Dermis microvascular lymphatic vessel endothelial cell (primary cell): ENCODE results near the gene PCBP1. TPM values are rescaled to one million over a fixed set of nuclear protein-coding genes. Genes with fewer than 3 reads are reported as not detected.
"Not testable (repeated sequence)": the region's sequence is repeated elsewhere in the genome, so short reads cannot be mapped to it uniquely, and the experiment has no call there.

Experiments used
- DNase-seq, 2 donors: peaks; one replicate each; pipeline versions ENCODE4 v3.0.0 to v3.0.0-alpha.2; 2010; ENCODE audit warnings: low read depth in 2 of 2
- total RNA-seq: library from RNA; depleted of rRNA; stranded (reverse); fragments of >200 nt; gene quantifications from 2 replicates; pipeline ENCODE4 v1.2.1, GENCODE V29; 2014

PCBP1 gene
- total RNA-seq, 1 donor from 2014 or later, result 35.3 TPM

DNA sequence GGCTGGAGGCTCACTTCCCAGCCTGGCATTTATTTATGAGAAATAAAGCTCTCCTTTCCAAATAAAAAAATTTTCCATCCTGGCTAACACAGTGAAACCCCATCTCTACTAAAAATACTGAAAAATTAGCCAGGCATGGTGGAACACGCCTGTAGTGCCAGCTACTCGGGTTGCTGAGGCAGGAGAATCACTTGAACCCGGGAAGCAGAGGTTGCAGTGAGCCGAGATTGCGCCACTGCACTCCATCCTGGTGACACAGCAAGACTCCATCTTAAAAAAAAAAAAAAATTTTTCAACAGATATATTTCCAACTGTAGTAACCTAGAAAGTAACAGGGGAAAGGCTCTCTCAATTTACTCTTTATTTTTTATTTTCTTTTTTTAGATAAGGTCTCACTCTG lies 6.1 kb upstream of the PCBP1 start:
- no peak for DNase-seq

DNA sequence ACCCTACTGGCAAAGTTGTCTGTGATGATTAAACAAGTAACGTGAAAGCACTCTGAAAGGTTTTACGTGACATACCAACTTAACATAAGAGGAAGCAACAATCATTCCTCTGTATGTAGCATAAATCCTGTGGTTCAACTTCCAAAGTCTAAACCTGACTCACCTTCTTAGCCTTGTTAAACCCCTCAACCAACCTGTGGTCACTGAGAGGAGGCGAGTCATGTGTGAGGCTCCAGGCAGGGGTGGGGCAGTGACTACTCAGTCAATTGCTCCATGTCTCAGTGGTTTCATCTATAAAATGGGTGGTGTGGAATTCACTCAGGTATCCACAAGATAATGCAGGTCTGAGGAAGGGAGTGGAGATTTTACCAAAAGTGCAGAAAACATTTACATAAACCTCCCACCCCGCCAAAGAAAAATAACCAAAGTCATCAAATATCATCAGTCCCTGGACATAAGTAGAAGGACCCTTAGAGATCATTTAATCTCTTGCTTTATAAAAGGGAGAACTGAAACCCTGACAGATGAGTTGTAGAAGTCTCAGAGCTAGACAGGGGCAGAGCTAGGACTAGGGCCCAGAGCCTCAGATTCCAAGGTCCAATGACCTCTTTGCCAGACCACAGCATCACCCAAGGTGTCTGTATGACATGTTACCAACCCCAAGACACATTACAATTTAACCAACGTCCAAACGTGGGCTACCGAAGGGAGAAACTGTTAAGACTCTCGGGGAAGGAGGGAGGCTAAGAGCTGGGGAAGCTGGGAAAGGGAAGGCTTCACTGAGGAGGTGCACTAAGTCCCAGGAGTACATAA lies 3.7 kb upstream of the PCBP1 start:
- DNase-seq, result no peak

DNA sequence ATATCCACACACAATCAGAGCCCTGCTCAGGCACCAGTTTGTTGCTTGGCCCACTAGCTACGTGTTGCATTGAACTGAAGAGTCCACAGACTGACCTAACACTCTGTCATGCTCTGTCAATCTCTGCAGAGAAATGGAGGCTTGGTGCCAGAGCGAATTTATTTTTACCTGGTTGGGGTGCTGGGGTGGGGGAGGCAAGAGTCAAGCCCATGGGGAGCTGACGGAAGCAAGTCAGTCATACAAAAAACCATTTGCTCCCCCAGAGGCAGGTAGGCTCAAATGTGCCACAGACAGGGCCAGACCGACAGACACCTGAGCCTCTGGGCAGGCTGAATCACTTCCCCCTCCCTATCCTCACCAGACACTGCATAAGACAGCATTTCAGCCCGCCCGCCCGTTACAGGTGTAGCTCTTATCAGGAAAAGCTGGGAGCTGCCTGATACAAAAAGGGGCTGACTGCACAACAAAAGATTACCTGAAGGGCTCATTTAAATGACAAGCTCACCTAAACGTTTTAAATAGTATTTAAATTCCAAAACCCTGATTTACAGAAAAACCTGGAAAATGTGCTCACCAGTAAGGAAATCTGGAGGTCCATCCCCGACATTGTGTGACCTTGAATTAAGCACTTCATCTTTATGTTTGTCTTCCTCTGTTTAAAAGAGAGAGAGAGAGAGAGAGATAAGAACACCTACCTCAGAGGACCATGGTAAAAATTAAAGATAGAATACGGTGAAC lies 2.1 kb upstream of the PCBP1 start:
- DNase-seq, result peak in 1 of 2 donors; percentile 13

DNA sequence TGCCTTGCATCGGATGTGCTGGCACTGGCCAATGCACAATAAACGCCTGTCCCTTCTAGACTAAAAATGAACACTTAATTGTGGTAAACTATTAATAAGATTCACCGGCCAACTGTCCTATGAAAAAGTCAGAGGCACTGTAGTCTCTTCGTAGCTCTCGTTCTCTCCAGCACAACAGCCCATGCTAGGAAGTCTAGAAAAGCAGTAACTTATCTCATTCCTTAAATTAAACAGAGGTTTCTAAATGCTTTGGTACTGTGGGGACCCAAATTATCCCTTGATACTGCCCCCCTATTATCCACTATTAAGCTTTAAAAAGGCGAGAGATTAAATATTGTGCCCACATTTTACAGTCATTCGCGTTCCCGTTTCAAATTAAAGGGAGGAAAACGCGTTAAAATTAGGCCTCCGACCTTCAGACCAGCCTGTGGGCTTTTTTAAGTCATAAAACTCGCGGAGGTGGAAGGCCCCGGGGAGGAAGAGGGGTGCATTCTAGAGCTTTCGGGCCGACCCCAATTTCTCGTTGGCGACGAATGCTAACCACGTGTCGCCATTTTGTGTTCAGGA lies 1.5 kb upstream of the PCBP1 start:
- DNase-seq, result peak in 1 of 2 donors; percentile 15

DNA sequence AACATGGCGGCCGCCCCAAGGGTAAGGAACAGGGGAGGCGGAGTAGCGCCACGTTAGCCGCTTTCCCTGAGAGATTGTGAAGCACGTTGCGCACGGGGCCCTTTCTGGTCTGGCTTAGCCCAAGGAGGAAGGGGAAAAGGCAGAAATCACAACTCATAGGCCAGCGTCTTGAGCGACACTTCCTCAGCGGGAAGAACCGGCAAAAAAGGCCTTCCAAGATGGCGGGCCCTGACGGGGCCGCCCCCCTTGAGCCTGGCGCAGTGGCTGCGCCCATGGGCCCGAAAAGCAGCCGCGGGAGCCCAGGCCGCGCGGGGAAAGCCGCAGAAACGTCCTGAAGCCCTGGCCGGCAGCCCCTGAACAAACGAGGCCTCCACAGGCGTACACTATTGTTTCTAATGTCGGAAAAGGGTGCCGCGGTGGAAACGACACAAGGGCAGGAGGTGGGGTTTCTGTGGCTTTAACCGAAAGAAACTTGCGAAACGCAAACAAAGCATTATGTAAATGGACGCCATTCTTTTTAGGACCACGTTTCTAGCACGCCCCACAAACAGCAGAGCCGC lies 919 bp upstream of the PCBP1 start:
- peak; percentile 81 to 93 for DNase-seq

DNA sequence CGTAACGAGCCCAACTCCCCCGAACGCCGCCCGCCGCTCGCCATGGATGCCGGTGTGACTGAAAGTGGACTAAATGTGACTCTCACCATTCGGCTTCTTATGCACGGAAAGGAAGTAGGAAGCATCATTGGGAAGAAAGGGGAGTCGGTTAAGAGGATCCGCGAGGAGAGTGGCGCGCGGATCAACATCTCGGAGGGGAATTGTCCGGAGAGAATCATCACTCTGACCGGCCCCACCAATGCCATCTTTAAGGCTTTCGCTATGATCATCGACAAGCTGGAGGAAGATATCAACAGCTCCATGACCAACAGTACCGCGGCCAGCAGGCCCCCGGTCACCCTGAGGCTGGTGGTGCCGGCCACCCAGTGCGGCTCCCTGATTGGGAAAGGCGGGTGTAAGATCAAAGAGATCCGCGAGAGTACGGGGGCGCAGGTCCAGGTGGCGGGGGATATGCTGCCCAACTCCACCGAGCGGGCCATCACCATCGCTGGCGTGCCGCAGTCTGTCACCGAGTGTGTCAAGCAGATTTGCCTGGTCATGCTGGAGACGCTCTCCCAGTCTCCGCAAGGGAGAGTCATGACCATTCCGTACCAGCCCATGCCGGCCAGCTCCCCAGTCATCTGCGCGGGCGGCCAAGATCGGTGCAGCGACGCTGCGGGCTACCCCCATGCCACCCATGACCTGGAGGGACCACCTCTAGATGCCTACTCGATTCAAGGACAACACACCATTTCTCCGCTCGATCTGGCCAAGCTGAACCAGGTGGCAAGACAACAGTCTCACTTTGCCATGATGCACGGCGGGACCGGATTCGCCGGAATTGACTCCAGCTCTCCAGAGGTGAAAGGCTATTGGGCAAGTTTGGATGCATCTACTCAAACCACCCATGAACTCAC lies 673 bp downstream of the PCBP1 start:
- DNase-seq, result peak in 1 of 2 donors; percentile 61

DNA sequence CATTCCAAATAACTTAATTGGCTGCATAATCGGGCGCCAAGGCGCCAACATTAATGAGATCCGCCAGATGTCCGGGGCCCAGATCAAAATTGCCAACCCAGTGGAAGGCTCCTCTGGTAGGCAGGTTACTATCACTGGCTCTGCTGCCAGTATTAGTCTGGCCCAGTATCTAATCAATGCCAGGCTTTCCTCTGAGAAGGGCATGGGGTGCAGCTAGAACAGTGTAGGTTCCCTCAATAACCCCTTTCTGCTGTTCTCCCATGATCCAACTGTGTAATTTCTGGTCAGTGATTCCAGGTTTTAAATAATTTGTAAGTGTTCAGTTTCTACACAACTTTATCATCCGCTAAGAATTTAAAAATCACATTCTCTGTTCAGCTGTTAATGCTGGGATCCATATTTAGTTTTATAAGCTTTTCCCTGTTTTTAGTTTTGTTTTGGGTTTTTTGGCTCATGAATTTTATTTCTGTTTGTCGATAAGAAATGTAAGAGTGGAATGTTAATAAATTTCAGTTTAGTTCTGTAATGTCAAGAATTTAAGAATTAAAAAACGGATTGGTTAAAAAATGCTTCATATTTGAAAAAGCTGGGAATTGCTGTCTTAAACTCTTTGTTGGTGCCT lies 1.4 kb downstream of the PCBP1 start:
- no peak for DNase-seq

DNA sequence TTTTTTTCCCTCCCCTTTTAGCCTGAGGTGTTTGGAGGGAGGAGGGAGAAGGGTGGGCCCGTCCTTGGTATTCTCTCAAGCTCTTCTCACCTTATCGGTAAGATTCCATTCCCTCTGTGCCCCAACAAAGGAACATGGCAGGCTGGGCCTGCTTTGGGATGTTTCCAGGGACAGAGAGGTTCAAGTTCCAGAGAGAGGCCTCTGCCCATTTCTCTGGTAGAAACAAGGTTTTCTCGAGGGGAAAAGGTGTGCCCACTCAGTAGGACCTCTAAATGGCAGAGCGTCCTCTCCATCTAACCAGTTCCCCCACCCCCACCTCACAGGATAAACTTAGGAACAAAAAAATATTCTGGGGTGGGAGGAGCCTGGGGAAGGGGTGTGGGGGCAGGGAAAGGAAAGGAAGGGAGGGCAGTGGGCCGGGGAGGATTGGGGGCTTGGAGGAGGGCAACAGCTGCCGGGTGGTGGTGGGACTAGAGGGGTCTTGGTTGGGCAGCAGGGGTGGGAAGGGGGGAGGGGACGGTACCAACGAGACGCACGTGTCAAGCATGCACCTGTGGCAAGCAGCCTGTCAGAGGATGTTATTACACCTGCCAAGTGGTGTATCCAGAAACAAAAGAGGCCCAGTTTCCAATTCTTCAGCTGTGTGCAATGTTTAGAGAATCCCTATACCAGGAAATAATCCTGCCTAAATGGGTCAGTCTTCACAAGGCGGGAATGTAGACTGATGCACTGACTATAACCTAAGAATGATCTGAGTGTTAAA lies 2.1 kb downstream of the PCBP1 start:
- peak in 1 of 2 donors; percentile 59 for DNase-seq

DNA sequence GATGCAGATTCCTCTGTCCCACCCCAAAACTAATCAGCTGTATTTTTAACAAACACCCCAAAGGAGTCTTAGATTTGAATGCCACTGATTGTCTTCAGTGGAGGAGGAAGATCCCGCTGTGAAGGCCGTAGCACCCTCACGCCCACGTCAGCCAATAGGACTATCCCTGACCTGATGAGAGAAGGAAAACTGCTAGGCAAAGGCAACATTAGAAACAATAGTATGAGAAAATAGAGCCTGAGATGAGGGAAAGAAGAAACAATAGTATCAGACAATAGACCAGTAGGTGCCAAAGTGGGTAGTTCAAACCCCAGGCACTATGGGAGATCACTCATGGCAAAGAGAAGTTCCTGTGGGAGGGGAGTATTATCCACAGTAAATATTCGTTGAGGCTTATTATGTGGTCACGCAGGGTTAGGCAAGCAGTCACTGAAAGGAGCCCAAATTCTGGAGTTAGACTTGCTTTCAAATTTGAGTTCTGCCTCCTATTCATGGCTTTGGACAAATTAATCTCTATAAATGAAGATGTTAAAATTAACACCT lies 2.8 kb downstream of the PCBP1 start:
- DNase-seq, result peak; percentile 49 to 80

DNA sequence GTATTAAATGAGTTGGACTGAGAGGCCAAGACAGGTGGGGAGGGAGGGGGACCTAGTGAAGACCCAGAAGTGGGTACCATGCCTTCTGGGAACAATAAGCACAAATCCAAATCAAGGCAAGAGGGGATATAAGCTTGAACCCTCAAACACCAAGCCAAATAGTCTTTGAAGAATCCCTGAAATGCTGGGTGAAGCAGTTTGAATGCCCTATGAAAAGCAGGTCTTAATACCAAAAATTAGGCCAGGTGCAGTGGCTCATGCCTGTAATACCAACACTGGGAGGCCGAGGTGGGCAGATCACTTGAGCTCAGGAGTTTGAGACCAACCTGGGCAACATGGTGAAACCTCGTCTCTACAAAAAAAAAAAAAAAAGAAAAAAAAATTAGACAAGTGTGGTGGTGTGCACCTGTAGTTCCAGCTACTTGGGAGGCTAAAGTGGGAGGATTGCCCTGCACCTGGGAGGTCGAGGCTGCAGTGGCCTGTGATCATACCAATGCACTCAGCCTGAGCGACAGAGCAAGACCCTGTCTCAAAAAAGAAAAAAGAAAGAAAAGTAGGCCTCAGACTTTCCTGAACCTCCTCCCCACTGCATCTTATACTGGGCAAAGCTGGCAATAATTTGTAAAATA lies 3.5 kb downstream of the PCBP1 start:
- DNase-seq, result no peak

DNA sequence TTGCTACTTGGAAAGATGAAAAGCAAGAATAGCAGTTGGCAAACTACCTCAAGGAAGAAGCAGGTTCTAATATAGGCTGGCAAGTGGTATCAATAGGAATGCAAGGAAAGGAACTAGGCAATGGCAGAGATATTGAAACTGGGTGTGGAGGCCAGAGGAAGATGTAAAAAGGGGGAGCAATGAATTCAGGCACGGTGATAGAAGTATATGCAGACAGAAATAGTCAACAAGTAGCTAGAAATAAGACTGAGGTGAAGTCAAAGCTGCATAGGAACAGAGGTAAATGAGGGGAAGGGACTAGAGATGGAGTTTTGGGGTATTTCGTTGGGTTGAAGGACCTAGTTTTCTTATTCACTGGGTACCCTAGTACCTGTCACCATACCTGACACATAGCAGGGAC lies 4.1 kb downstream of the PCBP1 start:
- DNase-seq, result no peak

DNA sequence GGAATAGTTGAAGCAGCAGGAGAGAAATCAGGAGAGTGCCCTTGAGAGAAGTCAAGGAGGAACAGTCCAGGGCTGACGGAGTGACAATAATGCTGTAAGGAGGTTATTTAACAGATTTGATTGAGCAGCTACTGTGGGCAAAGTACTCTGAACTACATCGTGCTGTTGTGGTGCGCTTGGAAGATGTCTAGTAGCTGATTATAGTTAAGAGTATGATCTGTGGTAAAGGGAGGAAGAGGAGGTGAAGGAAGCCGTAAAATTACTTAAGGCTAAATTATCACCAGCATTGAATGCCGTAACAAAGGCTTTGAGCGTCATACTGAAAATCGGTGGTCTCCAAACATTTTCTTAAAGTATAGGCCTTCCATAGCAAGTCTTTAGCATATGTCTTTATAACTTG lies 4.5 kb downstream of the PCBP1 start:
- DNase-seq, result no peak

DNA sequence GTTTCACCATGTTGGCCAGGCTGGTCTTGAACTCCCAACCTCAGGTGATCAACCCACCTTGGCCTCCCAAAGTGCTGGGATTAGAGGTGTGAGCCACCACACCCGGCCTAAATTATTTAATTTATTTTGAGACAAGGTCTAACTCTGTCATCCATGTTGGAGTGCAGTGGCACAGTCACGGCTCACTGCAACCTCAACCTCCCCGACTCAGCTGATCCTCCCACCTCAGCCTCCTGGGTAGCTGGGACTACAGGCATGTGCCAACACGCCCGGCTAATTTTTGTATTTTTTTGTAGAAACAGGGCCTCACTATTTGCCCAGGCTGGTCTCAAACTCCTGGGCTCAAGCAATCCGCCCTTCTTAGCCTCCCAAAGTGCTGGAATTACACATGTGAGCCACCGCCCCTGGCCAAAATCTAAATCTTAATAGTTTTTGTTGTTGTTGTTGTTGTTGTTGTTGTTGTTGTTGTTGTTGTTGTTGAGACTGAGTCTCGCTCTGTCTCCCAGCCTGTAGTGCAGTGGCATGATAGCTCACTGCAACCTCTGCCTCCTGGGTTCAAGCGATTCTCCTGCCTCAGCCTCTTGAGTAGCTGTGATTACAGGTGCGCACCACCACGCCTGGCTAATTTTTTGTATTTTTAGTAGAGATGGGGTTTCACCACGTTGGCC lies 5.4 kb downstream of the PCBP1 start:
- DNase-seq, result not testable (repeated sequence)

DNA sequence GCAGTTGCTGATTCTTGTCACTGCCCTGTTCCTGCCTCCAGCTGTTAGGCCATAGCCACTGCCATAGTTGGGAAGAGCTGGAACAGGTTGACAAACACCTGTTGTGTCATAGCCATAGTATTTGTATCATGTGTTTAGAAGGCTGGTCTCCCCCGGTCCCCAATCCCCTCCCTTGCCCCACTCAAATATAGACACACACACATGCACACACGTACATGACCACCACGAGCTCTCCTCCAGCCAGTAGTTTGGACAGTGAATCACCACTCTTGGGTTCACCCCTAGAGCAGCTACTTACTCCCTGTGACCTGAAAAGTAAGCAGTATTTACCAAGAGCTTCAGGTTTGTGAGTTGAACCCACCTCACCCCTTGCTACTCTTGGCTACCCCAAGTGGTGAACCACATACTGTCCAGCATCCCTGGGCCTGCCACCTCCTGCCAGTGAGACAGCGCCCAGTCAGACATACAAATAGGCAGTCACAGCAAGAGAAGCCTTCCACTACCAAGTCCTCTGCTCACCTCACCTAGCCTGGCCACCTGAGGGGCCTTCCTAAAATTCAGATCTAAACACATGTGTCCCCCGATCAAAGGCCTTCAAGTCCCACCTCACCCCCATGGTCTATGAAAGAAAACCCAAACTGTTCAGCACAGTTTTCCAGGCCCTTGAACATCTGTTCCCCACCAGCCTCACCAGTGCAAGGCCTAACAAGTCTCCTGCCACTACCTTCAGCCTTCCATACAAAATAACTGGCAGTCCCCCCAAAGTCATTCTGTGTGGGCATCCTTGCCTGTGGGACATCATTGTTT lies 7.1 kb downstream of the PCBP1 start:
- DNase-seq, result no peak

DNA sequence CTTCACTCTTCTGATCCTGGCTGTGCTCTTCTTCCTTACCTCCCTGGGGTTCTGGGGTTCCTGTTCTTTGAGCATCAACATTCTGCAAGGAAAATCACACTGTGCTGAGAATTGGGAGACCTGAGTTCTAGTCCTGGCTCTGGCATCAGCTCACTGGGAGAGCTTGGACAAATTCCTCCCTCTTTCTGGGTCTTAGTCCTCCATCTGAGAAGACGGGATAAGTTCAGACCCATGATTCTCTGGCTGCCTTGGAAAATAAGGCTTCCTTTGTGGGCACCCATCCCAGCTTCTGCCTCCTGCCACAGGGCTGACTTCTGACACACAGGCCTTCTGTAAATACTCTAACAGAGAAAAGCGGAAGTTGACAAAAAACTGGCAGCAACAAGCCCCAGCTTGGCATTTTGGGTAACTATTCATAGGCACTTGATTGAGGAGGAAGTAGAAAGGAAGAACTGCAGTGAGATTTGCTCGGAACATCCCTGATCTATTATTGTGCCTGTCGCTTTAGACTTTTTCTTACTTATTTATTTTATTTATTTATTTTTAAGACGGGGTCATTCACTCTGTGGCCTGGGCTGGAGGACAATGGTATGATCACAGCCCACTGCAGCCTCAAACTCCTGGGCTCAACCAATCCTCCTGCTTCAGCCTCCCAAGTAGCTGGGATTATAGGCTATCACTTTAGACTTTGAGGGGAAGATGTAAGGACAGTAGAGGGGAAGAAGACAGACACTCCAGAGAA lies 7.9 kb downstream of the PCBP1 start:
- DNase-seq, result peak in 1 of 2 donors; percentile 71

DNA sequence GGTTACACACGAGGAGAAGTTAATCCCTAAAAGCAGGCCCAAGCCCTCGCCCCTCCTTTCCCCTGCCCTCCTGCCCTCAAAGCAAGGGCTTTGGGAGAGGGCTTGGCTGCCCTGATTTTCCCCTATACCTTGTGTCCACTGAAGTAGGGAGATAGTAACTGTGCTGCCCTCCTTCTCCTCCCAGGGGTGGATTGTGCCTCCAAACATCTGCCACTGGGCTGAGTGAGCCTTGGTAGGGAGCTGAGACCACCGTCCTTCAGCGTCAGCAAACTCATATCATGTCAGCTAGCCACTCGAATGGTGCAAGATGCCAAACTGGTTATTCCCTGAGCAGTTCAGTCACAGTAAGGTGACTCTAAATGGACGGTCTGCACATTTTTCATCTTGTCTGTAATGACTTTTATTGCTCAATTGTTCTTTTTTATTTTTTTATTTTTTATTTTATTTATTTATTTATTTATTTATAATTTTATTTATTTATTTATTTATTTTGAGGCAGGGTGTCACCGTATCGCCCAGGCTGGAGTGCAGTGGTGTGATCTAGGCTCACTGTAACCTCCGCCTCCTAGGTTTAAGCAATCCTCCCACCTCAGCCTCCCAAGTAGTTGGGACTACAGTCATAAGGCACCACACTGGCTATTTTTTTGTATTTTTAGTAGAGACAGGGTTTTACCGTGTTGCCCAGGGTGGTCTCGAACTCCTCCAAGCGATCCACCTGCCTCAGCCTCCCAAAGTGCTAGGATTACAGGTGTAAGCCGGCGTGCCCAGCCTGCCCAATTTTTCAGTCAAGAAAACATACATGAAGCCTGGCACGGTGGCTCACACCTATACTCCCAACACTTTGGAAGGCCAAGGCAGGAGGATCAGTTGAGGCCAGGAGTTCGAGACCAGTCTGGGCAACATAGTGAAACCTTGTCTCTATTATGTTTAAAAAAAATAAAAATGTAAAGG lies 8.7 kb downstream of the PCBP1 start:
- no peak for DNase-seq
